Chondrocyte (in vitro differentiated cells): Measurements from ENCODE around the gene TMEM63A. TPM values are rescaled to one million over a fixed set of nuclear protein-coding genes. Genes with fewer than 3 reads are reported as not detected.

ENCODE experiments used
- DNase-seq: peaks from one replicate; pipeline ENCODE4 v3.0.0; 2021; ENCODE audit warnings: mixed read lengths, low spot score
- H3K27ac Mint-ChIP-seq: one replicate; pipeline ENCODE4 v1.8.0; 2021; ENCODE audit warnings: mild to moderate bottlenecking, moderate library complexity, mixed read lengths; ENCODE audit not compliant: unreplicated experiment
- H3K27me3 Mint-ChIP-seq: 2 replicates; pipeline ENCODE4 v1.8.0; 2021; ENCODE audit warnings: low read depth, mixed read lengths
- H3K36me3 Mint-ChIP-seq: 2 replicates; pipeline ENCODE4 v1.8.0; 2021; ENCODE audit warnings: low read depth, mixed read lengths
- H3K4me1 Mint-ChIP-seq: 2 replicates; pipeline ENCODE4 v1.8.0; 2021; ENCODE audit warnings: low read depth, mild to moderate bottlenecking, mixed read lengths
- H3K4me3 Mint-ChIP-seq: one replicate; pipeline ENCODE4 v1.8.0; 2021; ENCODE audit warnings: mild to moderate bottlenecking, moderate library complexity, mixed read lengths; ENCODE audit not compliant: unreplicated experiment
- H3K9me3 Mint-ChIP-seq: 2 replicates; pipeline ENCODE4 v1.8.0; 2021; ENCODE audit warnings: low read depth, mixed read lengths
- total RNA-seq: library from RNA; stranded (reverse); gene quantifications from 3 replicates; pipeline ENCODE4 v1.2.1, GENCODE V29; 2021
- TF ChIP-seq, protein P1 (sequence below): fragments of 200-600 bp; sonication (generic); IDR thresholded peaks from 2 replicates; pipeline ENCODE4 v1.5.0; 2021; ENCODE audit warnings: antibody characterized with exemption, mild to moderate bottlenecking, moderate library complexity

The TMEM63A gene
- total RNA-seq, 1 donor from 2014 or later, result 50.3 TPM

DNA sequence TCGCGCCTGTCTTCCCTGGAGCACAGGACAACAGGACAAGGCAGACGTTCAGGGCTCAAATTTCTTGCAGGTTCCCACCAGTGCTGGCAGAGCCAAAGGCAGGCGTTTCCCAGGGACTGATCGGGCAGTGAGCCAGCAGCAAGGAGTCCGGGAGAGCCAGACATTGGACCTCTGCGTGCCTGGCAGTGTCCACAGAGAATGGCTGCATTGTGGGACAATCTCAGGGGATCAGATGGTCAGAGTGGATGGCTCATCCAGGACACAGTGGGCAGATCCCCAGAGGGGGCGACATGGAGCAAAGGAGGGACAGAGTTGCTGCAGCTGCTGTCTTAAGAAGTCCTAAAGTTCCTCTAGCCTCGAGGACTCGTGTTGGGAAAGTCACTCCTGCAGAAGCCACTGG is 4.6 kb downstream of the TMEM63A start:
- H3K27ac Mint-ChIP-seq, result peak overlapping the region; percentile 95

DNA sequence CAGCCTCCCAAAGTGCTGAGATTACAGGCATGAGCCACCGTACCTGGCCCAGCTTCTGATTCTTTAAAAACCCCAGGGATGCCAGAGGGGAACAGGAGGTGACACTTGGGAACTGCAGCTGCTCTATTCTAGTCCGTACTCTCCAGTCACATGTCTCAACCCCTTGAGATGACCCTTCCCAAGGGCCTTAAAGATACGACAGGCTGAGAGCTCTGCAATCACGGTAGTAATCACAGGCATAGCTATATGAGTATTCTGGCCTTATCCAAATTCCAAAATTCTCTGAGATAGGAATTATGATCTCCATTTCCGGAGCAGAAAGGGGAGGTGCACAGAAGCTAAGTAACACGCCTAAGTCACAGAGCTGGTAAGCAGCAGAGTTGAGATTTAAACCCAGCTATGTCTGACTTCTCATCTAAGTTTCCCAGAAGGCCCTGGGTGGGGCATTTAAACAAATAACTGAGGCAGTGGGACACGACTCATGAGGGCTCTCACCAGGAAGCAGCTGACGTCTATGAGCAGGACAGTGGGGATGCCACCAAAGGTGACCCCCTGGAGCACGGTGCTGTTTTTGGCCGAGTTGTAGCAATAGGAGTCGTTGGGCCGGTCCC is 5.2 kb downstream of the TMEM63A start:
- Mint-ChIP-seq H3K4me3 (peak overlapping the region; percentile 47), H3K4me1 (peaks cover 50% of the 10 kb centered on the region), H3K27ac (peak overlapping the region; percentile 95), H3K9me3 (no peaks in the 10 kb centered on the region), H3K27me3 (no peaks in the 10 kb centered on the region), H3K36me3 (peaks cover 10% of the 10 kb centered on the region)
- TF ChIP-seq, protein P1, sequence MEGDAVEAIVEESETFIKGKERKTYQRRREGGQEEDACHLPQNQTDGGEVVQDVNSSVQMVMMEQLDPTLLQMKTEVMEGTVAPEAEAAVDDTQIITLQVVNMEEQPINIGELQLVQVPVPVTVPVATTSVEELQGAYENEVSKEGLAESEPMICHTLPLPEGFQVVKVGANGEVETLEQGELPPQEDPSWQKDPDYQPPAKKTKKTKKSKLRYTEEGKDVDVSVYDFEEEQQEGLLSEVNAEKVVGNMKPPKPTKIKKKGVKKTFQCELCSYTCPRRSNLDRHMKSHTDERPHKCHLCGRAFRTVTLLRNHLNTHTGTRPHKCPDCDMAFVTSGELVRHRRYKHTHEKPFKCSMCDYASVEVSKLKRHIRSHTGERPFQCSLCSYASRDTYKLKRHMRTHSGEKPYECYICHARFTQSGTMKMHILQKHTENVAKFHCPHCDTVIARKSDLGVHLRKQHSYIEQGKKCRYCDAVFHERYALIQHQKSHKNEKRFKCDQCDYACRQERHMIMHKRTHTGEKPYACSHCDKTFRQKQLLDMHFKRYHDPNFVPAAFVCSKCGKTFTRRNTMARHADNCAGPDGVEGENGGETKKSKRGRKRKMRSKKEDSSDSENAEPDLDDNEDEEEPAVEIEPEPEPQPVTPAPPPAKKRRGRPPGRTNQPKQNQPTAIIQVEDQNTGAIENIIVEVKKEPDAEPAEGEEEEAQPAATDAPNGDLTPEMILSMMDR, result no peak
- no peak for DNase-seq

More for the DNA sequence above, 4.6 kb downstream of the TMEM63A start:
- TF ChIP-seq, protein P1, result peak; percentile 78
- DNase-seq, result peak; percentile 76
- Mint-ChIP-seq H3K36me3 (peaks cover 10% of the 10 kb centered on the region), H3K4me3 (peak overlapping the region; percentile 47), H3K4me1 (peaks cover 49% of the 10 kb centered on the region), H3K27me3 (no peaks in the 10 kb centered on the region), H3K9me3 (no peaks in the 10 kb centered on the region)

DNA sequence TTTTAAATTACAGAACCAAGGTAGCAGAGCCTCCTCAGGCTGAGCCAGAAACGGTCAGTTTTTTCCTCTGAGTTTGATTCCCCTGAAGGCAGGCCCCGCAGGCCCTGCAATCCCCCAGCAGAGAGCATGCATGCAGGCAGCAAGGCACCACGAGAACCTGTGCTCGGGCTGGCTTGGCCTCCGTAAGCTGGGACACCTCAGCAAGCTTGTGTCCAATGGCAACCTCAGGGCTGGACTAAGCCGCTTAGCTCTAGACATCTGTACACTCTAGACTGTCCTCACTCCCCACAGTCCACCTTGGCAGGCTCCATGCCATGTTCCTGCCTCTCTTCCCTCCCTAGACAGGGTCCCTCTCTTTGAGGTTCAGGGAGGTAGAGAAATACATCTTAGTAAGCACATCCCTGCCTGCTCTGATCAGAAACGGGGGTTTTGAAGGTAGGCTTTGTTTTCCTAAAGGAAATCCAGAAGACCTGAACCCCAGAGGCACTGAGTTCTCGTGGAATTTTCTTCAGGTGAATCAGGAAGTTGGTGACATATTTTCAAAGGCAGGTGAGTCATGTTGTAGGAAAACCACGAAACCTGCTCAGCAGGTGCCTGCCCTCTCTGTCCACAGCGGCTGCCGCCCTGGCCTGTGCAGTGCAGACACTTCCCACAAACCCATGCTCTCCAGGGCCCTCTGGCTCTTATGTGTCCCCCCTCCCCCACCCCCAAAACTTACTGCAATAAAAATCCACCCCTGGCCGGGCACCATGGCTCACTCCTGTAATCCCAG is 7.0 kb downstream of the TMEM63A start:
- Mint-ChIP-seq H3K4me1 (peaks cover 46% of the 10 kb centered on the region), H3K4me3 (no peak overlapping the region), H3K9me3 (no peaks in the 10 kb centered on the region), H3K27ac (no peak overlapping the region), H3K27me3 (no peaks in the 10 kb centered on the region), H3K36me3 (peaks cover 16% of the 10 kb centered on the region)
- TF ChIP-seq, protein P1, result no peak
- DNase-seq, result no peak

DNA sequence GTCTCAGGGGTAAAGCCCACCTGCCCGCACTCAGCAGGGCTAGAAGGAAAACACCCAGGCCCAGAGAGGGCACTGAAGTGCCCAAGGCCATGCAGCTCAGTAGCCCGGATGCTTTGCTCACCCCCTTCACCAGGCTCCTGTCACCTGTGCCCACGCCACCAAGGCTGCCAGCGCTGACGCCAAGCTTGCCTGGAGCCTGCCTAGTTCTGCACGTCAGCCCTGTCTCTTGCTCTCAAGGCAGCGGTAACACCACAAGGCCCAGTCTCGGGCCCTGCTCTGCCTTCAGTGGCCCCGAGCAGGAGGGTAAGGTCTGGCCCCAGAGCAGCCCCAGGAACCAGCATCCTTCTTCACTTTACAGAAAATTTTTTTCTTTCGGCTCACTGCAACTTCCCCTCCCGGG is 7.7 kb downstream of the TMEM63A start:
- TF ChIP-seq, protein P1, result no peak
- Mint-ChIP-seq H3K36me3 (peaks cover 16% of the 10 kb centered on the region), H3K27ac (no peak overlapping the region), H3K9me3 (no peaks in the 10 kb centered on the region), H3K4me3 (no peak overlapping the region), H3K27me3 (no peaks in the 10 kb centered on the region), H3K4me1 (peaks cover 38% of the 10 kb centered on the region)
- DNase-seq, result peak; percentile 60

DNA sequence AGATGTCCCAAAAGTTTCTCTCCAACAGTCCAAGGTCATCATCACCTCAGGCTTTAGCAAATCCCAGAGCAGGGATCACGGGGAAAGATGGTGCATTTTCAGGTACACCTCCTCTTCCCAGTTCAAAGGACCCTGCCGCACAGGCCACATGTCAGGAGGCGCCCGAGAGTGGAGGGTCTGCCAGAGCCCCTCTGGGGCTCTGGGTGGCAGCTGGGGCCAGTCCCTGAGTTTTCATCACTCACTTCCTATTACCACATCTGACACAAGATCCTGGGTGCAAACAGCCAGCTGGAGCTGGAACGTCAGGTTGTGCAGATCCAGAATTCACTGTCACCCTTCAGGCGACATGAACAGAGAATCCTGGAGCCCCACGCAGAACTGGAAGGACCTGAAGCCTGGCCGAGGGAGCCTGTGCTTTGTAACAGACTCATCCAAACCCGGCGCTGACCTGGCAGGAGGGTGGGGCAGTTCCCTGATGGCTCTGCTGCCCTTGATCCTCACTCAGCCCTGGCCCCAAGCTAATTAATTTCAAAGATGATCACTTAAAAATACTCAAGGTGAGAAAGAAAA is 8.8 kb downstream of the TMEM63A start:
- TF ChIP-seq, protein P1, result no peak
- peaks cover 27% of the 10 kb centered on the region for H3K4me1 Mint-ChIP-seq
- H3K9me3 Mint-ChIP-seq, result no peaks in the 10 kb centered on the region
- peaks cover 17% of the 10 kb centered on the region for H3K36me3 Mint-ChIP-seq
- no peak overlapping the region for H3K27ac Mint-ChIP-seq
- no peaks in the 10 kb centered on the region for H3K27me3 Mint-ChIP-seq
- peak; percentile 67 for DNase-seq
- no peak overlapping the region for H3K4me3 Mint-ChIP-seq
